WTC11 (cell line): ENCODE data around the gene PFN2.

Experiments used
- ATF6 ChIP-seq: sonication (generic); formaldehyde crosslinking; IDR thresholded peaks from 2 replicates; pipeline ENCODE4 v1.8.1; 2023; ENCODE audit warnings: mild to moderate bottlenecking, missing genetic modification reagents
- CTCF ChIP-seq: fragments of 200-600 bp; IDR thresholded peaks from 2 replicates; pipeline ENCODE4 v1.8.0; 2022; ENCODE audit warnings: antibody characterized with exemption
- E2F4 ChIP-seq: sonication (generic); formaldehyde crosslinking; IDR thresholded peaks from 2 replicates; pipeline ENCODE4 v1.8.1; 2022; ENCODE audit warnings: low read depth, mild to moderate bottlenecking, moderate library complexity, missing genetic modification reagents, borderline replicate concordance
- FOXJ3 ChIP-seq: sonication (generic); formaldehyde crosslinking; IDR thresholded peaks from 2 replicates; pipeline ENCODE4 v1.9.0; 2021; ENCODE audit warnings: missing genetic modification reagents, mild to moderate bottlenecking, borderline replicate concordance
- MAX ChIP-seq: sonication (generic); formaldehyde crosslinking; IDR thresholded peaks from 2 replicates; pipeline ENCODE4 v1.8.0; 2022; ENCODE audit warnings: mild to moderate bottlenecking, missing genetic modification reagents
- SP1 ChIP-seq: sonication (generic); formaldehyde crosslinking; conservative IDR thresholded peaks from 2 replicates; pipeline ENCODE4 v1.8.1; 2022; ENCODE audit warnings: missing genetic modification reagents
- ZBTB43 ChIP-seq: sonication (generic); formaldehyde crosslinking; IDR thresholded peaks from 2 replicates; pipeline ENCODE4 v1.8.1; 2023; ENCODE audit warnings: mild to moderate bottlenecking, missing genetic modification reagents
- ZMAT4 ChIP-seq: fragments of 250-450 bp; sonication (Bioruptor Pico); IDR thresholded peaks from 2 replicates; pipeline ENCODE4 v1.9.0; 2021; ENCODE audit warnings: mild to moderate bottlenecking
- ZNF416 ChIP-seq: fragments of 250-450 bp; sonication (Bioruptor Pico); IDR thresholded peaks from 2 replicates; pipeline ENCODE4 v1.9.0; 2021; ENCODE audit warnings: mild to moderate bottlenecking, inconsistent platforms

GRCh38 chr3:149933858-149934257, 36.8 kb downstream of the PFN2 start:
- TF ChIP-seq CTCF (no peak), MAX (CRISPR knock-in tag) (no peak), SP1 (CRISPR knock-in tag) (no peak), E2F4 (CRISPR knock-in tag) (no peak), ZMAT4 (CRISPR knock-in tag) (no peak), ATF6 (CRISPR knock-in tag) (no peak), ZNF416 (CRISPR knock-in tag) (no peak), ZBTB43 (CRISPR knock-in tag) (no peak), FOXJ3 (CRISPR knock-in tag) (no peak)
